ENCODE results near the gene KRTAP5-8. TPM values are rescaled to one million over a fixed set of nuclear protein-coding genes. Genes with fewer than 3 reads are reported as not detected.
"Not testable (repeated sequence)": the region's sequence is repeated elsewhere in the genome, so short reads cannot be mapped to it uniquely, and the experiment has no call there.

Gene KRTAP5-8
- total RNA-seq, 1 experiment from 2014 or later, result not detected

- DNase-seq, result no peak
- Histone ChIP-seq H3K4me3 (ENCODE audit: low read depth, low read length) (no peak within 1 kb of the TSS), H3K9me3 (no peaks in the 10 kb centered on the region), H3K36me3 (ENCODE audit: control insufficient read depth, insufficient read depth, low read length) (no peaks in the 10 kb centered on the region), H3K27me3 (replicated peaks; ENCODE audit: control insufficient read depth, insufficient read depth, low read length) (no peaks in the 10 kb centered on the region), H3K4me1 (no peaks in the 10 kb centered on the region)
- H3K36me3 Mint-ChIP-seq (ENCODE audit: insufficient read depth, unreplicated experiment), result no peaks in the 10 kb centered on the region
- ChIA-PET CTCF (no interaction called here), POLR2A (no interaction called here)
- peaks cover 20% of the 10 kb centered on the region for H3K27me3 Mint-ChIP-seq (ENCODE audit: insufficient read depth, unreplicated experiment)
- H3K4me1 Mint-ChIP-seq (ENCODE audit: low read depth, unreplicated experiment), result peaks cover 7% of the 10 kb centered on the region
- no TSS peak for BruUV-seq (replicated peaks)
- H3K9me3 Mint-ChIP-seq (ENCODE audit: unreplicated experiment), result peaks cover 19% of the 10 kb centered on the region
- intact Hi-C loops (cut with micrococcal nuclease; ENCODE audit: unreplicated experiment), result no loop called here
- no peak for TF ChIP-seq CTCF (IDR thresholded peaks at IDR 0.05; ENCODE audit: insufficient read depth in 1 of 2, low read depth in 1 of 2, low read length in 1 of 2, severe bottlenecking in 1 of 2, unreplicated experiment in 1 of 2)
- no peak within 1 kb of the TSS for H3K4me3 Mint-ChIP-seq (ENCODE audit: unreplicated experiment)
- no peak within 1 kb of the TSS for H3K27ac Mint-ChIP-seq (ENCODE audit: unreplicated experiment)
Measured at GRCh38 chr11:71565263-71565662, 27.4 kb downstream of the KRTAP5-8 start, which contains the start of gene KRTAP5-10. KRTAP5-10 (plus strand) TSS chr11:71565563; CDS start chr11:71565588, 25 bp downstream.

- peaks cover 17% of the 10 kb centered on the region for H3K27me3 Mint-ChIP-seq (ENCODE audit: insufficient read depth, unreplicated experiment)
- H3K9me3 ChIP-seq, result no peaks in the 10 kb centered on the region
- peak in 1 of 2 experiments; percentile 25 for DNase-seq
Measured at GRCh38 chr11:71566081-71566620, 28.3 kb downstream of the KRTAP5-8 start.

GRCh38 chr11:71566626-71567599, 29.1 kb downstream of the KRTAP5-8 start:
- H3K36me3 Mint-ChIP-seq (ENCODE audit: insufficient read depth, unreplicated experiment); H3K4me3 ChIP-seq (ENCODE audit: low read depth, low read length); H3K4me1 ChIP-seq; BruUV-seq (replicated peaks); H3K27me3 ChIP-seq (replicated peaks; ENCODE audit: control insufficient read depth, insufficient read depth, low read length); intact Hi-C loops (cut with micrococcal nuclease; ENCODE audit: unreplicated experiment); H3K36me3 ChIP-seq (ENCODE audit: control insufficient read depth, insufficient read depth, low read length); H3K27ac Mint-ChIP-seq (ENCODE audit: unreplicated experiment); CTCF ChIA-PET; H3K4me3 Mint-ChIP-seq (ENCODE audit: unreplicated experiment); H3K9me3 ChIP-seq; H3K9me3 Mint-ChIP-seq (ENCODE audit: unreplicated experiment): not testable (repeated sequence)
- peak in 1 of 2 experiments; percentile 31 for DNase-seq
- POLR2A ChIA-PET, result interaction anchor here (0.6 kb wide), 1 partner anchor 114 kb away, joined by 3 read pairs; the partner anchor contains the start of gene NADSYN1
- Mint-ChIP-seq H3K4me1 (ENCODE audit: low read depth, unreplicated experiment) (peaks cover 13% of the 10 kb centered on the region), H3K27me3 (ENCODE audit: insufficient read depth, unreplicated experiment) (peaks cover 17% of the 10 kb centered on the region)

More at GRCh38 chr11:71566081-71566620, 28.3 kb downstream of the KRTAP5-8 start:
- Histone ChIP-seq H3K4me1 (no peaks in the 10 kb centered on the region), H3K36me3 (ENCODE audit: control insufficient read depth, insufficient read depth, low read length) (no peaks in the 10 kb centered on the region), H3K4me3 (ENCODE audit: low read depth, low read length) (no peak overlapping the region), H3K27me3 (replicated peaks; ENCODE audit: control insufficient read depth, insufficient read depth, low read length) (no peaks in the 10 kb centered on the region)
- POLR2A ChIA-PET, result no interaction called here
- Mint-ChIP-seq H3K9me3 (ENCODE audit: unreplicated experiment) (peaks cover 15% of the 10 kb centered on the region), H3K4me3 (ENCODE audit: unreplicated experiment) (no peak overlapping the region), H3K4me1 (ENCODE audit: low read depth, unreplicated experiment) (peaks cover 13% of the 10 kb centered on the region), H3K36me3 (ENCODE audit: insufficient read depth, unreplicated experiment) (no peaks in the 10 kb centered on the region), H3K27ac (ENCODE audit: unreplicated experiment) (no peak overlapping the region)
- intact Hi-C loops (cut with micrococcal nuclease; ENCODE audit: unreplicated experiment), result no loop called here
- CTCF ChIA-PET, result no interaction called here
- no peak for TF ChIP-seq CTCF (IDR thresholded peaks at IDR 0.05; ENCODE audit: insufficient read depth in 1 of 2, low read depth in 1 of 2, low read length in 1 of 2, severe bottlenecking in 1 of 2, unreplicated experiment in 1 of 2)
- BruUV-seq (replicated peaks), result no TSS peak

- H3K4me1 ChIP-seq; H3K9me3 Mint-ChIP-seq (ENCODE audit: unreplicated experiment); DNase-seq; BruUV-seq (replicated peaks); POLR2A ChIA-PET; H3K27ac Mint-ChIP-seq (ENCODE audit: unreplicated experiment); H3K9me3 ChIP-seq; H3K36me3 Mint-ChIP-seq (ENCODE audit: insufficient read depth, unreplicated experiment); H3K27me3 ChIP-seq (replicated peaks; ENCODE audit: control insufficient read depth, insufficient read depth, low read length); CTCF ChIA-PET; H3K4me3 Mint-ChIP-seq (ENCODE audit: unreplicated experiment); H3K36me3 ChIP-seq (ENCODE audit: control insufficient read depth, insufficient read depth, low read length); intact Hi-C loops (cut with micrococcal nuclease; ENCODE audit: unreplicated experiment); H3K4me3 ChIP-seq (ENCODE audit: low read depth, low read length): not testable (repeated sequence)
- Mint-ChIP-seq H3K27me3 (ENCODE audit: insufficient read depth, unreplicated experiment) (peaks cover 14% of the 10 kb centered on the region), H3K4me1 (ENCODE audit: low read depth, unreplicated experiment) (peaks cover 13% of the 10 kb centered on the region)
Measured at GRCh38 chr11:71567633-71568032, 29.8 kb downstream of the KRTAP5-8 start.
